MCF 10A (cell line): Measurements from ENCODE around the gene ARHGEF17. TPM values are rescaled to one million over a fixed set of nuclear protein-coding genes. Genes with fewer than 3 reads are reported as not detected.

Experiments
- BruUV-seq: library from RNA; stranded (reverse); fragments of 400-500 nt; replicated peaks from 2 replicates; lab custom pipeline; 2021; lab: Mats Ljungman, UMichigan
- CTCF ChIA-PET: fragments of 300-600 bp; sonication (Branson Sonifier 250); formaldehyde crosslinking; extraction: SDS; loops from one replicate; lab custom pipeline; 2021; ENCODE audit warnings: antibody characterized with exemption, inconsistent platforms; lab: Yijun Ruan, JAX
- POLR2A ChIA-PET: fragments of 300-600, 350-650 bp; sonication (Branson Sonifier 250); formaldehyde crosslinking; extraction: SDS; loops from one replicate; lab custom pipeline; 2020; ENCODE audit warnings: antibody characterized with exemption, inconsistent platforms; lab: Yijun Ruan, JAX
- DNase-seq: peaks from one replicate; pipeline ENCODE4 v3.0.0-alpha.2; 2018; ENCODE audit not compliant: unreplicated experiment
- H3K27ac Mint-ChIP-seq: one replicate; pipeline ENCODE4 v1.8.0; 2022; ENCODE audit warnings: mild to moderate bottlenecking, low read depth, mixed read lengths; ENCODE audit not compliant: unreplicated experiment
- H3K27me3 Mint-ChIP-seq: one replicate; pipeline ENCODE4 v1.8.0; 2022; ENCODE audit warnings: mixed read lengths; ENCODE audit not compliant: insufficient read depth, unreplicated experiment
- H3K36me3 Mint-ChIP-seq: one replicate; pipeline ENCODE4 v1.8.0; 2022; ENCODE audit warnings: mild to moderate bottlenecking, moderate library complexity, mixed read lengths; ENCODE audit not compliant: insufficient read depth, unreplicated experiment
- H3K4me1 Mint-ChIP-seq: one replicate; pipeline ENCODE4 v1.8.0; 2022; ENCODE audit warnings: mixed read lengths; ENCODE audit not compliant: insufficient read depth, unreplicated experiment
- H3K4me3 Mint-ChIP-seq: one replicate; pipeline ENCODE4 v1.8.0; 2022; ENCODE audit warnings: mild to moderate bottlenecking, moderate library complexity, mixed read lengths; ENCODE audit not compliant: unreplicated experiment
- H3K9me3 Mint-ChIP-seq: one replicate; pipeline ENCODE4 v1.8.0; 2022; ENCODE audit warnings: mixed read lengths; ENCODE audit not compliant: unreplicated experiment
- intact Hi-C: fragments of 100-400 bp; cut with micrococcal nuclease; formaldehyde crosslinking; loops from 2 replicates; pipeline ENCODE4 v1.14.1; 2022
- total RNA-seq: library from RNA; stranded (reverse); gene quantifications from 2 replicates; pipeline ENCODE4 v1.2.3, GENCODE V29; 2022
- TF ChIP-seq, protein P1 (sequence below): fragments of 200-600 bp; IDR thresholded peaks from one replicate; pipeline ENCODE4 v1.8.0; 2022; ENCODE audit warnings: antibody characterized with exemption, mild to moderate bottlenecking; ENCODE audit not compliant: unreplicated experiment

The ARHGEF17 gene
- total RNA-seq, 1 experiment from 2014 or later = 27.6 TPM

DNA sequence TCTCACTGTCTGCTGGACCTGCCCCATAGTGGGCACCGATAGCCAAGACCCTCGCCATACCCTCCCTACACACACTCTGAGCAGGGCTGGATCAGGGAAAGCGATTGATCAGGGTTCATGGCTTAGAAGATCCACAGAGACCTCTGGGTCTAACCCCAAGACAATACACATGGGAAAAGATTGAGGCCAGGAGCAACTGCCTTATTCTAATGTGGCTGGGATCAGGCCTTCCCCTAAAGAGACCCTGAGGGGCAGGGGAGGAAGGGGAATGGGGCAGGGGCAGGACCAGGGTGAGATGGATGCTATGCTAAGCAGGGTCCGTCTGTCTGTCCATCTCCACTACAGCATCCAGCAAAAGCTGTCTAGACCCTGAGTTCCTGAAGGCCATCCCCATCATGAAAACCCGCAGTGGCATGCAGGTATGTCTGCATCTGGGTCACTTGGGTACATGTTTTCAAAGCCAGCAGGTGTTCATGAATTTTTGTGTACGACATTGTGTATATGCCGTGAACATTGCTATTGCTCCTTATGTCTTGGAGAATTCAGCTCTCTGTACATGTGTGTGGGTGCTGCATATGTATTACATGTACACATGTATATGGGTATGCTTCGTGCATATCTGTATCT lies 52.8 kb downstream of the ARHGEF17 start:
- ChIA-PET POLR2A (interaction anchor here (0.6 kb wide), 1 partner anchor 266 kb away, joined by 3 read pairs; no protein-coding TSS in a partner anchor), CTCF (interaction anchor here (0.5 to 6.9 kb wide), 8 partner anchors 9 to 442 kb away, joined by 3 to 53 read pairs (median 4); no protein-coding TSS in a partner anchor)
- H3K27me3 Mint-ChIP-seq = no peaks in the 10 kb centered on the region
- no peak overlapping the region for H3K27ac Mint-ChIP-seq
- BruUV-seq = no TSS peak
- DNase-seq = no peak
- TF ChIP-seq, protein P1, sequence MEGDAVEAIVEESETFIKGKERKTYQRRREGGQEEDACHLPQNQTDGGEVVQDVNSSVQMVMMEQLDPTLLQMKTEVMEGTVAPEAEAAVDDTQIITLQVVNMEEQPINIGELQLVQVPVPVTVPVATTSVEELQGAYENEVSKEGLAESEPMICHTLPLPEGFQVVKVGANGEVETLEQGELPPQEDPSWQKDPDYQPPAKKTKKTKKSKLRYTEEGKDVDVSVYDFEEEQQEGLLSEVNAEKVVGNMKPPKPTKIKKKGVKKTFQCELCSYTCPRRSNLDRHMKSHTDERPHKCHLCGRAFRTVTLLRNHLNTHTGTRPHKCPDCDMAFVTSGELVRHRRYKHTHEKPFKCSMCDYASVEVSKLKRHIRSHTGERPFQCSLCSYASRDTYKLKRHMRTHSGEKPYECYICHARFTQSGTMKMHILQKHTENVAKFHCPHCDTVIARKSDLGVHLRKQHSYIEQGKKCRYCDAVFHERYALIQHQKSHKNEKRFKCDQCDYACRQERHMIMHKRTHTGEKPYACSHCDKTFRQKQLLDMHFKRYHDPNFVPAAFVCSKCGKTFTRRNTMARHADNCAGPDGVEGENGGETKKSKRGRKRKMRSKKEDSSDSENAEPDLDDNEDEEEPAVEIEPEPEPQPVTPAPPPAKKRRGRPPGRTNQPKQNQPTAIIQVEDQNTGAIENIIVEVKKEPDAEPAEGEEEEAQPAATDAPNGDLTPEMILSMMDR = no peak
- no peaks in the 10 kb centered on the region for H3K4me1 Mint-ChIP-seq
- intact Hi-C loops = no loop called here
- H3K4me3 Mint-ChIP-seq = no peak overlapping the region
- no peaks in the 10 kb centered on the region for H3K9me3 Mint-ChIP-seq
- peaks cover 41% of the 10 kb centered on the region for H3K36me3 Mint-ChIP-seq

DNA sequence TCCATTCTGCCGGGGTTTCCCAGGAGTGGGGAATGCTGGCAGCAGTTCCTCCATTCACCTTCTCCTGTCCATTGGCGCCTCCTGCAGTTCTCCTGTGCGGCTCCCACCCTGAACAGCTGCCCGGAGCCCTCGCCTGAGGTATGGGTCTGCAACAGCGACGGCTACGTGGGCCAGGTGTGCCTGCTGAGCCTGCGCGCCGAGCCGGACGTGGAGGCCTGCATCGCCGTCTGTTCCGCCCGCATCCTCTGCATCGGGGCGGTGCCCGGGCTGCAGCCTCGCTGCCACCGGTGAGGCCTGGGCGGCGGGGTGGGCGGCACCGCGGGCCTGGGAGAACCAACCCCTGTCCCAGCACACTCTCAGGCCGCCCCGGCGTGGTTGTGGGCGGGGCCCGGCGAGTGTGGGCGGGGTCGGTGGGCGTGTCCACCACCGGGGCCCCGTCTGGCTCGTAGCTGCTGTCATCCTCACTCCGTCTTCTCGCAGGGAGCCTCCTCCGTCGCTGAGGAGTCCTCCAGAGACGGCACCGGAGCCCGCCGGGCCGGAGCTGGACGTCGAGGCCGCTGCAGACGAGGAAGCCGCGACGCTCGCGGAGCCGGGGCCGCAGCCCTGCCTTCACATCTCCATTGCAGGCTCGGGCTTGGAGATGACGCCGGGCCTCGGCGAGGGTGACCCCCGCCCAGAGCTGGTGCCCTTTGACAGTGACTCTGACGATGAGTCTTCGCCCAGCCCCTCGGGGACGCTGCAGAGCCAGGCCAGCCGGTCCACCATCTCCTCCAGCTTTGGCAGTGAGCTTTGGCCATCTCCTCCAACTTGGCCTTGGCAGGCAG lies 54.1 kb downstream of the ARHGEF17 start:
- peaks cover 34% of the 10 kb centered on the region for H3K36me3 Mint-ChIP-seq
- TF ChIP-seq, protein P1 = no peak
- H3K27ac Mint-ChIP-seq = no peak overlapping the region
- H3K9me3 Mint-ChIP-seq = no peaks in the 10 kb centered on the region
- H3K4me1 Mint-ChIP-seq = no peaks in the 10 kb centered on the region
- BruUV-seq = no TSS peak
- intact Hi-C loops = no loop called here
- CTCF ChIA-PET = interaction anchor here (0.5 to 6.9 kb wide), 4 partner anchors 11 to 55 kb away, joined by 3 to 53 read pairs (median 12); no protein-coding TSS in a partner anchor
- POLR2A ChIA-PET = no interaction called here
- H3K27me3 Mint-ChIP-seq = no peaks in the 10 kb centered on the region
- DNase-seq = no peak
- H3K4me3 Mint-ChIP-seq = no peak overlapping the region

DNA sequence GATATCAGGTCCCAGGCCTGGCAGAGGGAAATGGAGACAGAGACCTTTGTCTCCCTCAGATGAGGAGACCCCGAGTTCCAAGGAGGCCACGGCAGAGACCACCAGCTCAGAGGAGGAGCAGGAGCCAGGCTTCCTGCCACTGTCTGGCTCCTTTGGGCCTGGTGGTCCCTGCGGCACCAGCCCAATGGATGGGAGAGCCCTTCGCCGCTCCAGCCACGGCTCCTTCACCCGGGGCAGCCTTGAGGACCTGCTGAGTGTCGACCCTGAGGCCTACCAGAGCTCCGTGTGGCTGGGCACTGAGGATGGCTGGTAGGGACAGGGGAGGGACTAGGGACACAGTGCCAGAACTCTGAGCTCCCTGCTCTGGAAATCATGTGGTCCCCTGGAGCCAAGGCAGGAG lies 55.1 kb downstream of the ARHGEF17 start:
- Mint-ChIP-seq H3K36me3 (peaks cover 34% of the 10 kb centered on the region), H3K4me3 (no peak overlapping the region), H3K27me3 (no peaks in the 10 kb centered on the region), H3K4me1 (no peaks in the 10 kb centered on the region), H3K9me3 (no peaks in the 10 kb centered on the region), H3K27ac (no peak overlapping the region)
- TF ChIP-seq, protein P1 = no peak
- BruUV-seq = no TSS peak
- no peak for DNase-seq
- ChIA-PET POLR2A (no interaction called here), CTCF (interaction anchor here (1.1 to 6.9 kb wide), 2 partner anchors 12 to 56 kb away, joined by 4 to 53 read pairs; no protein-coding TSS in a partner anchor)
- intact Hi-C loops = no loop called here
